Measurements from ENCODE around the gene NLGN3. TPM values are rescaled to one million over a fixed set of nuclear protein-coding genes. Genes with fewer than 3 reads are reported as not detected.

The NLGN3 gene
- total and polyA plus RNA-seq, 2 donors (not counting 3 experiments of a cell fraction or from before 2014, with no cell fraction given): 0.37 to 0.40 TPM

- Histone ChIP-seq H3K9me1 (replicated peaks; ENCODE audit: control insufficient read depth, extremely low read depth, insufficient read depth, low read length) (no peaks in the 10 kb centered on the region), H3K27me3 (ENCODE audit: control insufficient read depth in 2 of 2, insufficient read depth in 2 of 2, low read length in 2 of 2) (peaks cover 2 to 3% of the 10 kb centered on the region in 2 experiments), H3K9me3 (replicated peaks; ENCODE audit: control insufficient read depth, insufficient read depth, low read length) (no peaks in the 10 kb centered on the region), H3K79me2 (ENCODE audit: control insufficient read depth, insufficient read depth, low read length) (no peaks in the 10 kb centered on the region), H3K4me2 (ENCODE audit: insufficient read depth, low read length) (no peak overlapping the region), H3K4me3 (replicated peaks in 1 of 3; ENCODE audit: insufficient read depth in 1 of 3, low read depth in 1 of 3, low read length in 3 of 3) (no peak overlapping the region), H3K27ac (ENCODE audit: insufficient read depth, low read depth, low read length) (no peak overlapping the region), H3K9ac (replicated peaks; ENCODE audit: extremely low read depth, insufficient read depth, low read length) (no peak overlapping the region), H3K36me3 (ENCODE audit: control insufficient read depth in 2 of 2, extremely low read depth in 1 of 2, insufficient read depth in 2 of 2, low read length in 2 of 2) (no peaks in the 10 kb centered on the region), H3K4me1 (ENCODE audit: control insufficient read depth, extremely low read depth, insufficient read depth, low read length) (no peaks in the 10 kb centered on the region), H2AFZ (ENCODE audit: low read depth, low read length) (no peak overlapping the region), H4K20me1 (replicated peaks; ENCODE audit: control insufficient read depth, extremely low read depth, insufficient read depth, low read length) (no peaks in the 10 kb centered on the region)
- FAIRE-seq (no peak), DNase-seq (ENCODE audit: low read depth, low spot score) (no peak)
- CTCF ChIA-PET: interaction anchor here (1.9 kb wide), 1 partner anchor 13 kb away, joined by 5 read pairs; the partner anchor contains the start of gene MED12
- no TSS peak for BruUV-seq (replicated peaks)
- no peak for TF ChIP-seq EZH2 (IDR thresholded peaks at IDR 0.05; ENCODE audit: borderline replicate concordance, low read depth, low read length, severe bottlenecking)
- no peak for TF ChIP-seq JUN (IDR thresholded peaks at IDR 0.05; ENCODE audit: borderline replicate concordance, insufficient read depth, insufficient read length, low read depth)
- TF ChIP-seq POLR2A (IDR thresholded peaks at IDR 0.05; ENCODE audit: low read depth, low read length): no peak
- TF ChIP-seq MYC (IDR thresholded peaks at IDR 0.05; ENCODE audit: low read depth, low read length): no peak
- TF ChIP-seq, protein P1, sequence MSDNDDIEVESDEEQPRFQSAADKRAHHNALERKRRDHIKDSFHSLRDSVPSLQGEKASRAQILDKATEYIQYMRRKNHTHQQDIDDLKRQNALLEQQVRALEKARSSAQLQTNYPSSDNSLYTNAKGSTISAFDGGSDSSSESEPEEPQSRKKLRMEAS (IDR thresholded peaks at IDR 0.05; ENCODE audit: insufficient read depth, insufficient read length): no peak
- TF ChIP-seq CTCF (IDR thresholded peaks at IDR 0.05; ENCODE audit: extremely low read depth in 1 of 2, insufficient read depth in 1 of 2, low read depth in 1 of 2, low read length in 2 of 2): no peak
- TF ChIP-seq FOS (IDR thresholded peaks at IDR 0.05; ENCODE audit: borderline replicate concordance, insufficient read depth, low read length): no peak
- no peak for TF ChIP-seq POLR2AphosphoS5 (IDR thresholded peaks at IDR 0.05; ENCODE audit: insufficient read depth, low read depth, low read length)
- no peak for TF ChIP-seq GATA2 (IDR thresholded peaks at IDR 0.05; ENCODE audit: insufficient read depth, insufficient read length, low read depth, low read length)
- dilution Hi-C loops (cut with MboI; ENCODE audit: extremely low pct_ligation_motif_present, low sequenced_read_pairs): no loop called here
- POLR2A ChIA-PET: no interaction called here
- intact Hi-C loops (cut with micrococcal nuclease): no loop called here
These were observed 39.0 kb upstream of the NLGN3 start for GRCh38 chrX:71105628-71106027.
